Cerebellar nuclear complex (tissue), 1 donor: ENCODE data around the gene SLC23A2.

Source experiments
- DNase-seq, 2 experiments: peaks; one replicate each; lab custom pipeline; 2025; lab: John Stamatoyannopoulos, UW

The SLC23A2 gene

GRCh38 chr20:4966826-4967751 is 34.2 kb downstream of the SLC23A2 start:
- DNase-seq = no peak

- DNase-seq = no peak
These were observed 39.0 kb downstream of the SLC23A2 start for GRCh38 chr20:4962241-4962855.

- no peak for DNase-seq
These were observed 39.6 kb downstream of the SLC23A2 start for GRCh38 chr20:4961746-4962145.

- no peak for DNase-seq
These were observed 41.7 kb downstream of the SLC23A2 start for GRCh38 chr20:4959592-4959991.

- DNase-seq = no peak
These were observed 43.4 kb downstream of the SLC23A2 start for GRCh38 chr20:4957939-4958362.

- DNase-seq = no peak
These were observed 44.1 kb downstream of the SLC23A2 start for GRCh38 chr20:4957187-4957586.

- no peak for DNase-seq
These were observed 45.0 kb downstream of the SLC23A2 start for GRCh38 chr20:4956200-4956810.

GRCh38 chr20:4953881-4954280 is 47.4 kb downstream of the SLC23A2 start:
- DNase-seq = no peak

- no peak for DNase-seq
These were observed 49.1 kb downstream of the SLC23A2 start for GRCh38 chr20:4952229-4952628.

- DNase-seq = no peak
These were observed 50.0 kb downstream of the SLC23A2 start for GRCh38 chr20:4951299-4951698.

GRCh38 chr20:4950841-4951240 is 50.5 kb downstream of the SLC23A2 start:
- no peak for DNase-seq

- no peak for DNase-seq
These were observed 50.9 kb downstream of the SLC23A2 start for GRCh38 chr20:4950437-4950836.

- DNase-seq = no peak
These were observed 51.5 kb downstream of the SLC23A2 start for GRCh38 chr20:4949833-4950178.

GRCh38 chr20:4947817-4948559 is 53.3 kb downstream of the SLC23A2 start:
- no peak for DNase-seq

GRCh38 chr20:4946986-4947385 is 54.3 kb downstream of the SLC23A2 start:
- no peak for DNase-seq

GRCh38 chr20:4946585-4946984 is 54.7 kb downstream of the SLC23A2 start:
- no peak for DNase-seq

- DNase-seq = no peak
These were observed 56.6 kb downstream of the SLC23A2 start for GRCh38 chr20:4944518-4945313.

GRCh38 chr20:4942331-4942730 is 59.0 kb downstream of the SLC23A2 start:
- no peak for DNase-seq

- DNase-seq = no peak
These were observed 63.6 kb downstream of the SLC23A2 start for GRCh38 chr20:4937407-4938319.

- DNase-seq = no peak
These were observed 64.4 kb downstream of the SLC23A2 start for GRCh38 chr20:4936851-4937406.
